SKM-1 treated with dmso at 0.1 percent for 144 hours (cell line): ENCODE data around the gene IL4I1.

Experiments
- DNase-seq: peaks from one replicate; lab custom pipeline; 2025; ENCODE audit not compliant: unreplicated experiment; lab: John Stamatoyannopoulos, UW

The IL4I1 gene

GRCh38 chr19:49853852-49854377, 42.8 kb downstream of the IL4I1 start:
- no peak for DNase-seq

GRCh38 chr19:49852631-49853126, 44.0 kb downstream of the IL4I1 start:
- DNase-seq = no peak

- no peak for DNase-seq
Observed at GRCh38 chr19:49851456-49852259, 45.0 kb downstream of the IL4I1 start.

- DNase-seq = peak; percentile 50
Observed at GRCh38 chr19:49850487-49851342, 46.0 kb downstream of the IL4I1 start, which contains the start of gene PTOV1. Gene PTOV1 (plus strand): TSS chr19:49851159.

GRCh38 chr19:49850221-49850486, 46.5 kb downstream of the IL4I1 start:
- no peak for DNase-seq

GRCh38 chr19:49849433-49850220, 47.1 kb downstream of the IL4I1 start:
- no peak for DNase-seq

GRCh38 chr19:49848938-49849337, 47.7 kb downstream of the IL4I1 start:
- no peak for DNase-seq

GRCh38 chr19:49847731-49848696, 48.7 kb downstream of the IL4I1 start:
- no peak for DNase-seq

- DNase-seq = no peak
Observed at GRCh38 chr19:49846408-49846807, 50.3 kb downstream of the IL4I1 start.

GRCh38 chr19:49845414-49845813, 51.3 kb downstream of the IL4I1 start:
- no peak for DNase-seq

GRCh38 chr19:49844138-49845095, 52.3 kb downstream of the IL4I1 start:
- DNase-seq = peak; percentile 27

GRCh38 chr19:49843265-49843664, 53.4 kb downstream of the IL4I1 start:
- no peak for DNase-seq

GRCh38 chr19:49840736-49841249, 55.9 kb downstream of the IL4I1 start:
- DNase-seq = no peak

- no peak for DNase-seq
Observed at GRCh38 chr19:49840321-49840720, 56.4 kb downstream of the IL4I1 start.

GRCh38 chr19:49839713-49840112, 57.0 kb downstream of the IL4I1 start:
- DNase-seq = no peak
